CD14-positive monocyte (primary cell): ENCODE results near the gene DBR1. TPM values are rescaled to one million over a fixed set of nuclear protein-coding genes. Genes with fewer than 3 reads are reported as not detected.

Source experiments
- DNase-seq, 3 donors: peaks; one replicate each; pipeline ENCODE4 v3.0.0-alpha.2; 2011 to 2022
- H2AFZ ChIP-seq: 2 replicates; pipeline ENCODE4 v1.6.0; 2012; ENCODE audit warnings: mild to moderate bottlenecking, low read depth, low read length, inconsistent platforms; ENCODE audit not compliant: insufficient read depth, poor library complexity, severe bottlenecking
- H3K27ac ChIP-seq, 2 donors: 1 replicate in 1 of 2; 2 replicates in 1 of 2; pipeline ENCODE4 v1.5.1; 2012 to 2013; ENCODE audit warnings: low read length in 2 of 2, control low read depth in 1 of 2, inconsistent platforms in 1 of 2, low read depth in 1 of 2, mild to moderate bottlenecking in 1 of 2
- H3K27me3 ChIP-seq, 2 donors: one replicate each; pipeline versions ENCODE4 v1.6.0 to v1.6.1; 2011 to 2013; ENCODE audit warnings: low read length in 2 of 2; ENCODE audit not compliant: control insufficient read depth in 2 of 2, insufficient read depth in 2 of 2
- H3K36me3 ChIP-seq, 2 donors: replicated peaks in 1 of 2; 1 replicate in 1 of 2; 2 replicates in 1 of 2; pipeline versions ENCODE4 v1.5.1 to v1.6.1; 2012 to 2013; ENCODE audit warnings: low read length in 2 of 2, control low read depth in 1 of 2, inconsistent platforms in 1 of 2, mild to moderate bottlenecking in 1 of 2; ENCODE audit not compliant: insufficient read depth in 2 of 2, control insufficient read depth in 1 of 2
- H3K4me1 ChIP-seq, 2 donors: 1 replicate in 1 of 2; 2 replicates in 1 of 2; pipeline versions ENCODE4 v1.5.1 to v1.6.1; 2012 to 2013; ENCODE audit warnings: low read length in 2 of 2, control low read depth in 1 of 2, inconsistent platforms in 1 of 2, mild to moderate bottlenecking in 1 of 2, moderate library complexity in 1 of 2; ENCODE audit not compliant: insufficient read depth in 2 of 2, control insufficient read depth in 1 of 2
- H3K4me2 ChIP-seq: replicated peaks from 2 replicates; pipeline ENCODE3; 2012; ENCODE audit warnings: low read length, moderate library complexity, mild to moderate bottlenecking; ENCODE audit not compliant: poor library complexity, severe bottlenecking; ENCODE audit errors: extremely low read depth
- H3K4me3 ChIP-seq, 3 experiments: fragments of 200-600 bp in 1 of 3; sonication (generic) in 1 of 3; replicated peaks in 1 of 3; 1 replicate in 2 of 3; 2 replicates in 1 of 3; pipeline ENCODE4 v1.5.1; 2011 to 2013; ENCODE audit warnings: low read length in 3 of 3, mild to moderate bottlenecking in 3 of 3, control low read depth in 2 of 3, low read depth in 2 of 3, inconsistent platforms in 1 of 3, moderate library complexity in 1 of 3
- H3K79me2 ChIP-seq: 2 replicates; pipeline ENCODE4 v1.6.0; 2012; ENCODE audit warnings: mild to moderate bottlenecking, control low read depth, inconsistent platforms, low read length, moderate library complexity; ENCODE audit not compliant: insufficient read depth
- H3K9ac ChIP-seq: 2 replicates; pipeline ENCODE4 v1.6.0; 2017; ENCODE audit warnings: low read length, mild to moderate bottlenecking; ENCODE audit not compliant: insufficient read depth, poor library complexity, severe bottlenecking
- H3K9me3 ChIP-seq, 2 donors: replicated peaks in 1 of 2; 1 replicate in 1 of 2; 2 replicates in 1 of 2; pipeline versions ENCODE4 v1.5.1 to v1.6.1; 2012 to 2013; ENCODE audit warnings: low read length in 2 of 2, control low read depth in 1 of 2; ENCODE audit not compliant: control insufficient read depth in 1 of 2, insufficient read depth in 1 of 2
- H4K20me1 ChIP-seq: 2 replicates; pipeline ENCODE4 v1.6.0; 2012; ENCODE audit warnings: mild to moderate bottlenecking, low read length, control low read depth, moderate library complexity; ENCODE audit not compliant: insufficient read depth
- H3K27ac Mint-ChIP-seq, 7 donors: one replicate each; pipeline ENCODE4 v1.8.0; 2020; ENCODE audit warnings: mild to moderate bottlenecking in 7 of 7, mixed read lengths in 7 of 7, moderate library complexity in 6 of 7, inconsistent platforms in 2 of 7
- H3K27me3 Mint-ChIP-seq, 3 donors: one replicate each; pipeline ENCODE4 v1.8.0; 2021 to 2022; ENCODE audit warnings: low read depth in 3 of 3, mild to moderate bottlenecking in 3 of 3, mixed read lengths in 3 of 3, moderate library complexity in 3 of 3, inconsistent platforms in 1 of 3
- H3K36me3 Mint-ChIP-seq, 2 donors: one replicate each; pipeline ENCODE4 v1.8.0; 2020; ENCODE audit warnings: mixed read lengths in 2 of 2, inconsistent platforms in 1 of 2, mild to moderate bottlenecking in 1 of 2
- H3K4me1 Mint-ChIP-seq: one replicate; pipeline ENCODE4 v1.8.0; 2020; ENCODE audit warnings: mild to moderate bottlenecking, mixed read lengths
- H3K4me3 Mint-ChIP-seq, 2 donors: one replicate each; pipeline ENCODE4 v1.8.0; 2020; ENCODE audit warnings: mild to moderate bottlenecking in 2 of 2, mixed read lengths in 2 of 2, moderate library complexity in 1 of 2
- H3K9me3 Mint-ChIP-seq, 7 donors: one replicate each; pipeline ENCODE4 v1.8.0; 2020 to 2022; ENCODE audit warnings: mixed read lengths in 7 of 7, mild to moderate bottlenecking in 6 of 7, moderate library complexity in 6 of 7, inconsistent platforms in 2 of 7
- CTCF ChIP-seq: fragments of 200-600 bp; IDR thresholded peaks from one replicate; pipeline ENCODE4 v1.8.0; 2022; ENCODE audit warnings: antibody characterized with exemption, mild to moderate bottlenecking
- WGBS: methylation state at CpG from one replicate; pipeline ENCODE4 v1.1.5; 2013; ENCODE audit warnings: missing lambda C conversion rate; ENCODE audit not compliant: insufficient coverage; 5-methylcytosine and 5-hydroxymethylcytosine counted together
- intact Hi-C, 2 donors: fragments of 100-400 bp; cut with micrococcal nuclease; formaldehyde crosslinking; loops; one replicate each; pipeline versions ENCODE4 v1.15.0 to v1.15.1; 2023
- polyA plus RNA-seq, 3 donors: library from polyadenylated mRNA; depleted of rRNA in 1 of 3; unstranded in 2 of 3; stranded (reverse) in 1 of 3; fragments of 300-500 nt in 2 of 3; fragments of >200 nt in 1 of 3; fragmentation: Illumina TruSeq in 2 of 3; gene quantifications; 1 replicate in 2 of 3; 2 replicates in 1 of 3; pipeline ENCODE4 v1.2.3, GENCODE V29; 2012 to 2021

Gene DBR1
- polyA plus RNA-seq, 3 donors: 4.8 to 7.5 (median 5.6) TPM

DNA sequence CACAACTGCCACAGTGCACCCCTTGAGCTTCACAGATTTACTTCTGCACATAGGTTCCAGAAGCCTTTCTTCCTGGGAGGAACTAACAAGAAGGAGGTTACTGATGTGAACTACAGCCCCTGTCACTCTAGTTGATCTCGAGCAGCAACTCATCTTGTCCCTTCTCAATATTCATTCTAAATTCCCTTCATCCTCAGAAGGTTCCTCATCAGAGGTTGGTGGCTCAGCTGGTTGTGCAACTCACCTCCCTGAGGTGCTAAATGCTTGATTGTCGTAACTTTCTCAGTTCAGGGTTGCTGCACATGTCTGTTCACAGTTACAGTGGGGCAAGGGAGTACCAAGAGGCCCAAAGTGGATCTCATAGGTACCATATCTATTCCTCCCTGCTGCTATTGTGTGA is 36.9 kb downstream of the DBR1 start:
- TF ChIP-seq CTCF: no peak
- Mint-ChIP-seq H3K36me3 (no peaks in the 10 kb centered on the region), H3K27me3 (peaks cover 0 to 2% (median 2%) of the 10 kb centered on the region in 3 donors), H3K27ac (peak overlapping the region; percentile 93 to 96 (median 95)), H3K9me3 (peaks cover 0 to 2% (median 0%) of the 10 kb centered on the region in 7 donors), H3K4me3 (peak overlapping the region; percentile 6 to 62), H3K4me1 (peaks cover 73% of the 10 kb centered on the region)
- Histone ChIP-seq H3K4me1 (peaks cover 71 to 72% of the 10 kb centered on the region in 2 donors), H3K9me3 (no peaks in the 10 kb centered on the region), H3K79me2 (no peaks in the 10 kb centered on the region), H3K4me2 (peak overlapping the region; percentile 74), H3K27ac (peak overlapping the region; percentile 58 to 80), H3K4me3 (peak overlapping the region in 1 of 3 experiments; percentile 34), H3K9ac (no peak overlapping the region), H4K20me1 (no peaks in the 10 kb centered on the region), H3K36me3 (no peaks in the 10 kb centered on the region), H3K27me3 (no peaks in the 10 kb centered on the region), H2AFZ (no peak overlapping the region)
- WGBS: 0% methylated on average over 1 of the region's 2 CpGs
- peak in 2 of 3 donors; percentile 59 to 75 for DNase-seq
- intact Hi-C loops: loop anchor here in 1 of 2 donors (10.0 kb wide), 1 partner anchor 87 kb away; no protein-coding TSS in a partner anchor

DNA sequence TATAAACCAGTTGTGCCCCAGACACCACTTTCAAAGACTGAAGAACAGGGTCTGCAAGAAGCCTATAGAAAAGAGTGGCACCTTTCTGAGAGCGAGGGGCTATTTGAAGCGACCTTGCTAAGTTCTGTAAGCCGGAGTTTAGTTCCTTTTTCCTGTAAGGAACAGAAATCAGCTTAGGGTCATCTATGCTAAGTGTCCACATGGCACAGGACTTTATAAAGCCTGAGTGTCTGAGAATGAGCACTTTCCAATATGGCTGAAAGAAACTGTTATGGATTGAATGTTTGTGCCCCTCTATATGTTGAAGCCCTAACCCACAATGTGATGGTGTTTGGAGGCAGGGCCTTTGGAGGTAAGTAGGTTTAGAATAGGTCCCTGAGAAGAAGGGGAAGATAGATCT is 38.5 kb downstream of the DBR1 start:
- no peaks in the 10 kb centered on the region for H3K79me2 ChIP-seq
- peak in 2 of 3 donors; percentile 41 to 68 for DNase-seq
- H3K27ac ChIP-seq: peak overlapping the region in 1 of 2 donors; percentile 80
- H3K4me1 Mint-ChIP-seq: peaks cover 73% of the 10 kb centered on the region
- peaks cover 0 to 3% (median 2%) of the 10 kb centered on the region in 3 donors for H3K27me3 Mint-ChIP-seq
- peak overlapping the region in 1 of 2 donors; percentile 55 for H3K4me3 Mint-ChIP-seq
- H3K9me3 ChIP-seq: no peaks in the 10 kb centered on the region
- intact Hi-C loops: loop anchor here in 1 of 2 donors (10.0 kb wide), 1 partner anchor 89 kb away; no protein-coding TSS in a partner anchor
- no peak overlapping the region for H2AFZ ChIP-seq
- no peak for TF ChIP-seq CTCF
- no peak overlapping the region for H3K9ac ChIP-seq
- H3K27me3 ChIP-seq: no peaks in the 10 kb centered on the region
- peaks cover 71 to 72% of the 10 kb centered on the region in 2 donors for H3K4me1 ChIP-seq
- peak overlapping the region in 1 of 3 experiments; percentile 65 for H3K4me3 ChIP-seq
- H3K36me3 ChIP-seq: no peaks in the 10 kb centered on the region
- no peaks in the 10 kb centered on the region for H4K20me1 ChIP-seq
- WGBS: 0% methylated on average over 3 of the region's 3 CpGs
- H3K36me3 Mint-ChIP-seq: no peaks in the 10 kb centered on the region
- H3K27ac Mint-ChIP-seq: peak overlapping the region; percentile 93 to 96 (median 95)
- peaks cover 0 to 2% (median 0%) of the 10 kb centered on the region in 7 donors for H3K9me3 Mint-ChIP-seq
- H3K4me2 ChIP-seq: peak overlapping the region; percentile 74
